ENCODE measurements around the gene SH3RF3. TPM values are rescaled to one million over a fixed set of nuclear protein-coding genes. Genes with fewer than 3 reads are reported as not detected.

SH3RF3 gene
- total RNA-seq, 1 experiment from 2014 or later, result 4.9 TPM

- ATAC-seq (peak; percentile 24; the same call in 1 of the 2 replicates), DNase-seq (ENCODE audit: low read depth, low spot score) (no peak)
- Histone ChIP-seq H3K36me3 (ENCODE audit: control insufficient read depth, insufficient read depth, low read length) (no peaks in the 10 kb centered on the region), H3K27ac (ENCODE audit: low read length) (no peak overlapping the region), H3K9me3 (ENCODE audit: control insufficient read depth, insufficient read depth, low read depth, low read length) (no peaks in the 10 kb centered on the region), H3K4me1 (ENCODE audit: control insufficient read depth, insufficient read depth, low read length) (no peaks in the 10 kb centered on the region; the same call in 1 of the 2 replicates), H3K27me3 (ENCODE audit: control insufficient read depth, insufficient read depth, low read length) (no peaks in the 10 kb centered on the region), H3K4me3 (ENCODE audit: low read depth in 2 of 2, low read length in 2 of 2) (no peak overlapping the region)
- in situ Hi-C loops (cut with HindIII; ENCODE audit: low pct_unique_long_range_greater_than_20kb, low sequenced_read_pairs) (no loop called here), intact Hi-C loops (cut with micrococcal nuclease; ENCODE audit: unreplicated experiment) (no loop called here)
- POLR2A ChIA-PET, result no interaction called here
- TF ChIP-seq CTCF (IDR thresholded peaks at IDR 0.05) (no peak), TCF7L2 (IDR thresholded peaks at IDR 0.05; ENCODE audit: low read depth, low read length) (no peak), POLR2AphosphoS5 (IDR thresholded peaks at IDR 0.05; ENCODE audit: low read depth, low read length) (no peak), SIN3A (IDR thresholded peaks at IDR 0.05; ENCODE audit: borderline replicate concordance, insufficient read depth, low read depth, low read length) (no peak)
- TF ChIP-seq, protein P1, sequence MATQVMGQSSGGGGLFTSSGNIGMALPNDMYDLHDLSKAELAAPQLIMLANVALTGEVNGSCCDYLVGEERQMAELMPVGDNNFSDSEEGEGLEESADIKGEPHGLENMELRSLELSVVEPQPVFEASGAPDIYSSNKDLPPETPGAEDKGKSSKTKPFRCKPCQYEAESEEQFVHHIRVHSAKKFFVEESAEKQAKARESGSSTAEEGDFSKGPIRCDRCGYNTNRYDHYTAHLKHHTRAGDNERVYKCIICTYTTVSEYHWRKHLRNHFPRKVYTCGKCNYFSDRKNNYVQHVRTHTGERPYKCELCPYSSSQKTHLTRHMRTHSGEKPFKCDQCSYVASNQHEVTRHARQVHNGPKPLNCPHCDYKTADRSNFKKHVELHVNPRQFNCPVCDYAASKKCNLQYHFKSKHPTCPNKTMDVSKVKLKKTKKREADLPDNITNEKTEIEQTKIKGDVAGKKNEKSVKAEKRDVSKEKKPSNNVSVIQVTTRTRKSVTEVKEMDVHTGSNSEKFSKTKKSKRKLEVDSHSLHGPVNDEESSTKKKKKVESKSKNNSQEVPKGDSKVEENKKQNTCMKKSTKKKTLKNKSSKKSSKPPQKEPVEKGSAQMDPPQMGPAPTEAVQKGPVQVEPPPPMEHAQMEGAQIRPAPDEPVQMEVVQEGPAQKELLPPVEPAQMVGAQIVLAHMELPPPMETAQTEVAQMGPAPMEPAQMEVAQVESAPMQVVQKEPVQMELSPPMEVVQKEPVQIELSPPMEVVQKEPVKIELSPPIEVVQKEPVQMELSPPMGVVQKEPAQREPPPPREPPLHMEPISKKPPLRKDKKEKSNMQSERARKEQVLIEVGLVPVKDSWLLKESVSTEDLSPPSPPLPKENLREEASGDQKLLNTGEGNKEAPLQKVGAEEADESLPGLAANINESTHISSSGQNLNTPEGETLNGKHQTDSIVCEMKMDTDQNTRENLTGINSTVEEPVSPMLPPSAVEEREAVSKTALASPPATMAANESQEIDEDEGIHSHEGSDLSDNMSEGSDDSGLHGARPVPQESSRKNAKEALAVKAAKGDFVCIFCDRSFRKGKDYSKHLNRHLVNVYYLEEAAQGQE (IDR thresholded peaks at IDR 0.05; ENCODE audit: insufficient read depth in 1 of 2, low read depth in 2 of 2, low read length in 1 of 2), result no peak
- no TSS peak for BruUV-seq (replicated peaks)
- CTCF ChIA-PET, result no interaction called here
These were observed 176.6 kb downstream of the SH3RF3 start for GRCh38 chr2:109305490-109306167.

- ATAC-seq (peak; percentile 53; the same call in 1 of the 2 replicates), DNase-seq (ENCODE audit: low read depth, low spot score) (no peak)
- no peaks in the 10 kb centered on the region for H3K27me3 ChIP-seq (ENCODE audit: control insufficient read depth, insufficient read depth, low read length)
- ChIA-PET CTCF (no interaction called here), POLR2A (no interaction called here)
- in situ Hi-C loops (cut with HindIII; ENCODE audit: low pct_unique_long_range_greater_than_20kb, low sequenced_read_pairs) (no loop called here), intact Hi-C loops (cut with micrococcal nuclease; ENCODE audit: unreplicated experiment) (no loop called here)
- no peak overlapping the region for H3K4me3 ChIP-seq (ENCODE audit: low read depth in 2 of 2, low read length in 2 of 2)
- H3K36me3 ChIP-seq (ENCODE audit: control insufficient read depth, insufficient read depth, low read length), result no peaks in the 10 kb centered on the region
- no peaks in the 10 kb centered on the region for H3K9me3 ChIP-seq (ENCODE audit: control insufficient read depth, insufficient read depth, low read depth, low read length)
- H3K4me1 ChIP-seq (ENCODE audit: control insufficient read depth, insufficient read depth, low read length), result no peaks in the 10 kb centered on the region; the same call in 1 of the 2 replicates
- BruUV-seq (replicated peaks), result no TSS peak
- TF ChIP-seq TCF7L2 (IDR thresholded peaks at IDR 0.05; ENCODE audit: low read depth, low read length) (no peak), POLR2AphosphoS5 (IDR thresholded peaks at IDR 0.05; ENCODE audit: low read depth, low read length) (no peak), CTCF (IDR thresholded peaks at IDR 0.05) (no peak), SIN3A (IDR thresholded peaks at IDR 0.05; ENCODE audit: borderline replicate concordance, insufficient read depth, low read depth, low read length) (no peak)
- TF ChIP-seq, protein P1 (IDR thresholded peaks at IDR 0.05; ENCODE audit: insufficient read depth in 1 of 2, low read depth in 2 of 2, low read length in 1 of 2), result no peak
- H3K27ac ChIP-seq (ENCODE audit: low read length), result no peak overlapping the region
These were observed 177.2 kb downstream of the SH3RF3 start for GRCh38 chr2:109306190-109306589.

Measured in Panc1 (cell line).